ENCODE results near the gene HOXB9.

HOXB9 gene

DNA sequence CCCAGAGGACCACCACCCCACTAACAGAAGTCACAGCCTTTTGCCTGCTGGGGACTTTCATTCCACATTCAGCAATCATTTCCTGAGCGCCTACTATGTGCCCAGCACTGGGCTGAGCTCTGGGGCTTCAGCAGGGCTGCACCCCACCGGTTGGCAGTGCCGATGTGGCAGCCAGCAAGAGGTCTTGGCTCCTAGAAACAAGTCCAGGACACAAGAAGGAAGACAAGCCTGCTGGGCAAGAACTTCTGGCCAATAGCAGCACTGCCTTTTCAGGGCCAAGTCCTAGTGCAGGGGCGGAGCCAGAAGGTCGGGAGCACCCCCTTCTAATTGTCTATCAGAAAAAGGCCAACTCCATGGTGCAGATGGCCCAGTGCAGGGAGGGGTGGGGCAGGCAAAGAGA lies 13.0 kb upstream of the HOXB9 start:
- Histone ChIP-seq H2BK5ac (ENCODE audit: low read depth, low read length, poor library complexity, severe bottlenecking) (no peak overlapping the region), H3K36me3 (ENCODE audit: control insufficient read depth in 1 of 2, insufficient read depth in 2 of 2, low read depth in 1 of 2, low read length in 2 of 2) (no peaks in the 10 kb centered on the region), H4K91ac (ENCODE audit: low read length) (peak overlapping the region; percentile 85), H3K4ac (ENCODE audit: low read depth in 1 of 2, low read length in 2 of 2) (peak overlapping the region; percentile 76 to 85), H3K9ac (ENCODE audit: low read length) (no peak overlapping the region), H3K9me3 (ENCODE audit: control insufficient read depth, low read length) (no peaks in the 10 kb centered on the region), H3K14ac (ENCODE audit: low read length in 2 of 2) (peak overlapping the region in 1 of 2 experiments; percentile 28), H3K79me1 (replicated peaks; ENCODE audit: low read length, poor library complexity, severe bottlenecking) (no peaks in the 10 kb centered on the region), H3K27ac (ENCODE audit: low read length, poor library complexity, severe bottlenecking) (no peak overlapping the region), H2AK5ac (ENCODE audit: low read length, severe bottlenecking) (no peak overlapping the region), H2BK12ac (ENCODE audit: low read length in 2 of 2) (peak overlapping the region; percentile 14 to 71), H3K4me2 (ENCODE audit: low read length, poor library complexity, severe bottlenecking) (no peak overlapping the region), H2BK120ac (ENCODE audit: low read depth, low read length) (peak overlapping the region; percentile 43), H2BK15ac (ENCODE audit: low read depth, poor library complexity, severe bottlenecking) (no peak overlapping the region), H3K23ac (ENCODE audit: low read length in 2 of 2) (peak overlapping the region in 1 of 2 experiments; percentile 47), H3K18ac (ENCODE audit: low read depth in 1 of 2, low read length in 2 of 2) (peak overlapping the region in 1 of 2 experiments; percentile 77), H2AFZ (ENCODE audit: low read depth, low read length) (no peak overlapping the region), H3K4me3 (ENCODE audit: insufficient read depth in 1 of 2, low read depth in 1 of 2, low read length in 2 of 2) (no peak overlapping the region), H3K27me3 (ENCODE audit: control insufficient read depth in 1 of 2, insufficient read depth in 1 of 2, low read length in 2 of 2) (peaks cover 99 to 100% of the 10 kb centered on the region in 2 experiments), H4K8ac (ENCODE audit: low read length) (no peak overlapping the region), H3K4me1 (ENCODE audit: control insufficient read depth, insufficient read depth, low read depth, low read length) (peaks cover 4% of the 10 kb centered on the region)
- no peak for DNase-seq
- 72% methylated on average over 5 of the region's 5 CpGs for WGBS

DNA sequence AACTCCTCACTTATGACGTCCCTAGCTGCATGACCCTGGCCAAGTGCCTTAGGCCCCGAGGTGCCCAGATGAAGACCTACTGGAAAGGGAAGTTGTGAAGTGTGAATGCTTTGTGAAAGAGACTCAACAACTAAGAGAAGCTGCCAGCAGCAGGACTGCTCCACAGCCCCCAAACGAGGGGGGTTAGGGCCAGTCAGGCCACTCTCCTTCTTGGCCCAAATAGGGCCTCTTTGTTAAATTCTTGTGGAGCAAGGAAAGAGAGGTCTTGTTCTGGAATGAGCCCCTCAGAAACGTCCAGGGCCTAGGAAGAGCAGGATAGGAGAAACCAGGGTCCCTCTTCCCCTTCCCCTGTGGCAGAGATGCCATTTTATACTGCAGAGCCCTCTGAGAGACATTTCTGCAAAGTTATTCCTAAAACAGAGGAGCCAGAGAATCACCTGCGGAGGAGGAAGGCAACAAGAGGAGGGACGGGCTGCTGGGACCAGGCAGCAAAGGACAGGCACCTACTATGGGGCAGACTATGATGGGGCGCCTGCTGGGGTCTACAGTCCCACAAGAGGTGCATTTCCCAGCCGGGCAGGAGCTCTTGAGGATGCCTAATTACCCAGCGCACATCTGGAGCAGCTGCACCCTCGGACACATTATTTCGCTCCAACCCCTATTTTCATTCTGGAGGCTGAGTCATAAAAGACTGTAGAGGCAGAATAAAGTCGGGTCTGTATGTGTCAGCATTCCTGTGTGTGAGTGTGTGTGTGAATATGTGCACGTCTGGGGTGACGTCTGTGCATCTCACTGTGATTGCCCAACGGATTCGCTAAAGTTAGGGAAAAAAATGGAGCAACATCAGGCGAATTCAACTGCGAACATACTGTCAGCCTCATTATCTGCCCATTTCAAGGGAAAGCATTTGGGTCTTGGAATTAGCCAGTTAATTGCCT lies 11.4 kb upstream of the HOXB9 start:
- H2AK5ac ChIP-seq (ENCODE audit: low read length, severe bottlenecking): no peak overlapping the region
- no peaks in the 10 kb centered on the region for H3K79me1 ChIP-seq (replicated peaks; ENCODE audit: low read length, poor library complexity, severe bottlenecking)
- H2BK120ac ChIP-seq (ENCODE audit: low read depth, low read length): no peak overlapping the region
- H3K4ac ChIP-seq (ENCODE audit: low read depth in 1 of 2, low read length in 2 of 2): peak overlapping the region; percentile 24 to 46
- peak overlapping the region in 1 of 2 experiments; percentile 56 for H3K18ac ChIP-seq (ENCODE audit: low read depth in 1 of 2, low read length in 2 of 2)
- peaks cover 9% of the 10 kb centered on the region for H3K4me1 ChIP-seq (ENCODE audit: control insufficient read depth, insufficient read depth, low read depth, low read length)
- H3K27me3 ChIP-seq (ENCODE audit: control insufficient read depth in 1 of 2, insufficient read depth in 1 of 2, low read length in 2 of 2): peaks cover 99 to 100% of the 10 kb centered on the region in 2 experiments
- DNase-seq: peak; percentile 99
- no peak overlapping the region for H3K4me2 ChIP-seq (ENCODE audit: low read length, poor library complexity, severe bottlenecking)
- H3K27ac ChIP-seq (ENCODE audit: low read length, poor library complexity, severe bottlenecking): no peak overlapping the region
- H3K36me3 ChIP-seq (ENCODE audit: control insufficient read depth in 1 of 2, insufficient read depth in 2 of 2, low read depth in 1 of 2, low read length in 2 of 2): no peaks in the 10 kb centered on the region
- H3K14ac ChIP-seq (ENCODE audit: low read length in 2 of 2): peak overlapping the region in 1 of 2 experiments; percentile 30
- H4K8ac ChIP-seq (ENCODE audit: low read length): peak overlapping the region; percentile 61
- peak overlapping the region in 1 of 2 experiments; percentile 63 for H2BK12ac ChIP-seq (ENCODE audit: low read length in 2 of 2)
- H3K9me3 ChIP-seq (ENCODE audit: control insufficient read depth, low read length): no peaks in the 10 kb centered on the region
- 35% methylated on average over 14 of the region's 18 CpGs for WGBS
- H3K23ac ChIP-seq (ENCODE audit: low read length in 2 of 2): no peak overlapping the region
- no peak overlapping the region for H2BK15ac ChIP-seq (ENCODE audit: low read depth, poor library complexity, severe bottlenecking)
- H2BK5ac ChIP-seq (ENCODE audit: low read depth, low read length, poor library complexity, severe bottlenecking): no peak overlapping the region
- H2AFZ ChIP-seq (ENCODE audit: low read depth, low read length): no peak overlapping the region
- no peak overlapping the region for H3K4me3 ChIP-seq (ENCODE audit: insufficient read depth in 1 of 2, low read depth in 1 of 2, low read length in 2 of 2)
- no peak overlapping the region for H3K9ac ChIP-seq (ENCODE audit: low read length)
- no peak overlapping the region for H4K91ac ChIP-seq (ENCODE audit: low read length)

DNA sequence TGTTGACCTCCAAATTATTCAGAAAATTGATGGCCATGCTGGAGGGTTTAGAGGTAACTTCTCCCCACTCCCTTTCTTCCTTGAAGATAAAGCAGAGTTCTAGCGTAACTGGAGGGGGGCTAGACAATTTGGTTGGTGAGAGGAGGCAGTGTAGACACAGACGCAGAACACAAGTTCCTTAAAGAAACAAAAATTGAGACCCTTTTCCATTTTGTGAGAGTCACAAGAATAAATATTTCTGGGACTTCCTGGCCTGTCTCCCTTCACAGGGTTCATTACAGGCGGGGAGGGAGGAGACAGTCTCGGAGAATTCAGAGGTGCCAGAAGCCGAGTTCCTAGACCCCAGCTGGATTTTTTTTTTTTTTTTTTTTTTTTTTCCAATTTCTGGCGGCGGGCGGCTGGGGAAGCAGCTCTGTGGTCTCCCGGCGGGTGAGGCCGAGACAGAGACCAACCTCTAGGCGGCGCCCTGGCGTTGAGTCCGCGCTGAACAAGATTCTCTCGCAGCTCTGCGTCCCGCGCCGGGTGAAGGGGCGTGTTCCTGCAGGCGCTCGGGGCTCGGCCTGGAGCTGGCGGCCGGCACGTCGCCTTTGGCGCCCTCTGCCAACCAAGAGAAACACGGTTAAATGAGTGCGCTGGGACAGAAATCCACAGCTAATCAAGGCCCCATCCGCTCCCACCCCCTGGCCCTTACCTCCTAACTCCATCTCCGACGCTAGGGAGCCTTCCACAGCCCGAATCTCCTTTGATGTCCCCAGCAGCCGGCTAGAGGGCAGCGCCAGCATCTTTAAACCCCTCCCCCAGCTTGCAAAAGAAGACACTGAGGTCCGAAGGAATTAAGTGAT lies 10.2 kb upstream of the HOXB9 start:
- Histone ChIP-seq H2BK5ac (ENCODE audit: low read depth, low read length, poor library complexity, severe bottlenecking) (no peak overlapping the region), H3K4me2 (ENCODE audit: low read length, poor library complexity, severe bottlenecking) (peak overlapping the region; percentile 32), H3K4me1 (ENCODE audit: control insufficient read depth, insufficient read depth, low read depth, low read length) (peaks cover 6% of the 10 kb centered on the region), H3K27me3 (ENCODE audit: control insufficient read depth in 1 of 2, insufficient read depth in 1 of 2, low read length in 2 of 2) (peaks cover 99 to 100% of the 10 kb centered on the region in 2 experiments), H3K79me1 (replicated peaks; ENCODE audit: low read length, poor library complexity, severe bottlenecking) (no peaks in the 10 kb centered on the region), H3K14ac (ENCODE audit: low read length in 2 of 2) (peak overlapping the region in 1 of 2 experiments; percentile 11), H2BK15ac (ENCODE audit: low read depth, poor library complexity, severe bottlenecking) (peak overlapping the region; percentile 31), H4K8ac (ENCODE audit: low read length) (no peak overlapping the region), H3K4me3 (ENCODE audit: insufficient read depth in 1 of 2, low read depth in 1 of 2, low read length in 2 of 2) (no peak overlapping the region), H3K9me3 (ENCODE audit: control insufficient read depth, low read length) (no peaks in the 10 kb centered on the region), H2AK5ac (ENCODE audit: low read length, severe bottlenecking) (no peak overlapping the region), H2BK12ac (ENCODE audit: low read length in 2 of 2) (no peak overlapping the region), H4K91ac (ENCODE audit: low read length) (no peak overlapping the region), H2BK120ac (ENCODE audit: low read depth, low read length) (no peak overlapping the region), H3K23ac (ENCODE audit: low read length in 2 of 2) (no peak overlapping the region), H3K18ac (ENCODE audit: low read depth in 1 of 2, low read length in 2 of 2) (peak overlapping the region; percentile 29 to 50), H2AFZ (ENCODE audit: low read depth, low read length) (no peak overlapping the region), H3K36me3 (ENCODE audit: control insufficient read depth in 1 of 2, insufficient read depth in 2 of 2, low read depth in 1 of 2, low read length in 2 of 2) (no peaks in the 10 kb centered on the region), H3K27ac (ENCODE audit: low read length, poor library complexity, severe bottlenecking) (no peak overlapping the region), H3K4ac (ENCODE audit: low read depth in 1 of 2, low read length in 2 of 2) (no peak overlapping the region), H3K9ac (ENCODE audit: low read length) (peak overlapping the region; percentile 15)
- DNase-seq: peak; percentile 94
- 3% methylated on average over 34 of the region's 39 CpGs for WGBS

Measured in mesenchymal stem cell (in vitro differentiated cells and primary cell).